NB4 (cell line): ENCODE measurements around the gene DNMT3A.

Experiments used
- DNase-seq: peaks from one replicate; pipeline ENCODE4 v3.0.0; 2010; ENCODE audit warnings: low read depth
- H3K4me3 ChIP-seq: one replicate; pipeline ENCODE4 v1.5.1; 2011; ENCODE audit warnings: mild to moderate bottlenecking, low read depth, low read length, moderate library complexity
- CTCF ChIP-seq: IDR thresholded peaks from one replicate; pipeline ENCODE4 v1.5.1; 2012; ENCODE audit warnings: low read depth, low read length
- MAX ChIP-seq: IDR thresholded peaks from 2 replicates; pipeline ENCODE4 v1.6.1; 2011; ENCODE audit warnings: low read depth, low read length
- MYC ChIP-seq: IDR thresholded peaks from 2 replicates; pipeline ENCODE4 v1.6.1; 2011; ENCODE audit warnings: low read depth, low read length
- POLR2A ChIP-seq: IDR thresholded peaks from 2 replicates; pipeline ENCODE4 v1.6.1; 2011; ENCODE audit warnings: mild to moderate bottlenecking; ENCODE audit not compliant: insufficient read length; ENCODE audit errors: extremely low read depth

The DNMT3A gene

GRCh38 chr2:25253153-25253626 is 88.5 kb downstream of the DNMT3A start:
- no peak for DNase-seq
- TF ChIP-seq POLR2A (no peak), CTCF (no peak), MAX (no peak), MYC (no peak)
- no peak overlapping the region for H3K4me3 ChIP-seq

GRCh38 chr2:25252291-25253152 is 89.2 kb downstream of the DNMT3A start:
- H3K4me3 ChIP-seq = peak overlapping the region; percentile 76

GRCh38 chr2:25251422-25252273 is 90.1 kb downstream of the DNMT3A start:
- peak overlapping the region; percentile 76 for H3K4me3 ChIP-seq
- TF ChIP-seq MYC = peak; percentile 71
- no peak for TF ChIP-seq CTCF
- TF ChIP-seq MAX = peak; percentile 52
- TF ChIP-seq POLR2A = no peak
- DNase-seq = peak; percentile 72

More at GRCh38 chr2:25252291-25253152, 89.2 kb downstream of the DNMT3A start:
- TF ChIP-seq MAX (peak; percentile 53), MYC (no peak), CTCF (no peak)
- peak; percentile 83 for DNase-seq

GRCh38 chr2:25251071-25251421 is 90.7 kb downstream of the DNMT3A start:
- peak overlapping the region; percentile 76 for H3K4me3 ChIP-seq
- TF ChIP-seq POLR2A = peak; percentile 25
- no peak for TF ChIP-seq MYC
- no peak for TF ChIP-seq CTCF
- TF ChIP-seq MAX = no peak
- DNase-seq = peak; percentile 65

GRCh38 chr2:25250331-25251070 is 91.2 kb downstream of the DNMT3A start:
- TF ChIP-seq MAX (no peak), MYC (no peak), POLR2A (no peak), CTCF (no peak)
- no peak for DNase-seq
- peak overlapping the region; percentile 76 for H3K4me3 ChIP-seq
